ENCODE results near the gene ARHGEF3. TPM values are rescaled to one million over a fixed set of nuclear protein-coding genes. Genes with fewer than 3 reads are reported as not detected.

The ARHGEF3 gene
- total RNA-seq, 4 donors from 2014 or later: 13.0 to 21.9 (median 13.8) TPM

DNA sequence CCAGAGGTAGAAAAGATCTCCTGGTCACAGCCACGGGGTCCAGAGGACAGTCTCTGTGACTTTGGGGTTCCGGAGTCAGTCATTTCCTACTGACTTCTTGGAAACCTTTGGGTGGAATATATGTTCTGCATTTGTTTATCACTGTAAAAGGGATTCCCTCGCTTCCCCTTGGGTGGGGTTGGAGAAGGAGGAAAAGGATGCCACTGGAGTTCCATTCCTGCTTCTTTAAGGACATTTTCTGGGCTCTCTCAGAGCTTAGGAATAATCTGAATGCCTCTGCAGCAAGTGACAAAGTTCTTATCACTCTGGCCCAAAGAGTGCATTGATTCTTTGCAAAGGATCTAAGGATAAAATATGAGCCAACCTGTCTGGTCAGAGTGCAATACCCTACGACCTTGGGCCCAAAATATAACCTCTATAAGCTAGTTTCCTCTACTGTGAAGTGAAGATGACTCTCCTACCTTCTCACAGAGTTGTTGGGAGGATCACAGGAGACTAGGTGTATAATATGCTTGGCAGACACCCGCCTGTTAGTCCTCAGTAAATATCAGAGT, 17.2 kb downstream of the ARHGEF3 start:
- TF ChIP-seq, protein P1, sequence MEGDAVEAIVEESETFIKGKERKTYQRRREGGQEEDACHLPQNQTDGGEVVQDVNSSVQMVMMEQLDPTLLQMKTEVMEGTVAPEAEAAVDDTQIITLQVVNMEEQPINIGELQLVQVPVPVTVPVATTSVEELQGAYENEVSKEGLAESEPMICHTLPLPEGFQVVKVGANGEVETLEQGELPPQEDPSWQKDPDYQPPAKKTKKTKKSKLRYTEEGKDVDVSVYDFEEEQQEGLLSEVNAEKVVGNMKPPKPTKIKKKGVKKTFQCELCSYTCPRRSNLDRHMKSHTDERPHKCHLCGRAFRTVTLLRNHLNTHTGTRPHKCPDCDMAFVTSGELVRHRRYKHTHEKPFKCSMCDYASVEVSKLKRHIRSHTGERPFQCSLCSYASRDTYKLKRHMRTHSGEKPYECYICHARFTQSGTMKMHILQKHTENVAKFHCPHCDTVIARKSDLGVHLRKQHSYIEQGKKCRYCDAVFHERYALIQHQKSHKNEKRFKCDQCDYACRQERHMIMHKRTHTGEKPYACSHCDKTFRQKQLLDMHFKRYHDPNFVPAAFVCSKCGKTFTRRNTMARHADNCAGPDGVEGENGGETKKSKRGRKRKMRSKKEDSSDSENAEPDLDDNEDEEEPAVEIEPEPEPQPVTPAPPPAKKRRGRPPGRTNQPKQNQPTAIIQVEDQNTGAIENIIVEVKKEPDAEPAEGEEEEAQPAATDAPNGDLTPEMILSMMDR (IDR thresholded peaks at IDR 0.05): no peak
- TF ChIP-seq POLR2A (IDR thresholded peaks at IDR 0.05): no peak
- no peaks in the 10 kb centered on the region for H3K9me3 ChIP-seq
- no peaks in the 10 kb centered on the region for H3K27me3 ChIP-seq
- DNase-seq (ENCODE audit: low spot score in 2 of 2): no peak
- H3K36me3 ChIP-seq: no peaks in the 10 kb centered on the region
- 79 to 90% methylated on average over 5 of the region's 5 CpGs for WGBS, 2 donors
- peaks cover 0 to 52% (median 32%) of the 10 kb centered on the region in 4 donors for H3K4me1 ChIP-seq
- H3K4me3 ChIP-seq: no peak overlapping the region
- H3K27ac ChIP-seq: peak overlapping the region in 3 of 4 donors; percentile 49 to 72 (median 63)

DNA sequence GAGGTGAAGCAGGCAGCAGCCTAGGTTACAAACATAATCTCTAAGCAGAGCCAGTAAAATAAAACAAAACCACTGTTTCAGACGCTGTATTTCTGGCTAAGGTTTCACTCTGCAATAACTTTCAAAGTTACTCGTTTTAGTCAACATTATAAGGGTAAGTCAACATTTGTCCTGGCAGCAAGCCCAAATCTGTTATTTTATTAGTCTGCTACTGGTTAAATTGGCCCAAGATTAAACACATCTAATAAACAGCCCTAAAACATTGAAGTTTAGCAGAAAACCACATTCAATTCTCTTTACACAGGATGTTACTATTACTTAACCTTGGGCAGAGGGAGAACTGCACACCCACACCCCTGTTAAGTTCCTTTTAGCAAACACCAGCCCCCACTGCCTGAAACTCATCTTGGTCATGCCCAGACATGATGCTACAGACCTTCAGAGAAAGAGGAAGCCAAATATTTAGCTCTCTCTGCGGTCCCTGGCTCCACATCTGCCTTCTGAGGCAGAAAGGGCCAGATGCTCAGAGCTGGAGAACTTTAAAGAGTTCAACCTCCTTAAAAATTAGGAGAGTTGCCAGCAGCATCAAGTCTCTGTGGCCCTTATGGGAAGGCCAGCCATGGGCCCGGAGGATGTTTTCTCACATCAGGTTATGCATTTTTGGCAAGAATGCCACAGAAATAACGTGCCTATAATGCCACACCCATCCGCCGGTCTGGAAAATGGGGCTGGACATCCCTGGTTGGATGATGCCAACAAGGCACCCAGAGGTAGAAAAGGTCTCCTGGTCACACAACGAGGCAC, 17.9 kb downstream of the ARHGEF3 start:
- Histone ChIP-seq H3K27me3 (no peaks in the 10 kb centered on the region), H3K9me3 (no peaks in the 10 kb centered on the region), H3K4me1 (peaks cover 0 to 47% (median 30%) of the 10 kb centered on the region in 4 donors), H3K27ac (peak overlapping the region in 3 of 4 donors; percentile 49 to 72 (median 63)), H3K36me3 (no peaks in the 10 kb centered on the region), H3K4me3 (no peak overlapping the region)
- 36 to 50% methylated on average over 8 of the region's 8 CpGs for WGBS, 2 donors
- DNase-seq (ENCODE audit: low spot score in 2 of 2): peak in 1 of 2 donors; percentile 46
- TF ChIP-seq EP300 (IDR thresholded peaks at IDR 0.05): peak in 1 of 2 donors; percentile 66
- TF ChIP-seq, protein P1 (IDR thresholded peaks at IDR 0.05): no peak

DNA sequence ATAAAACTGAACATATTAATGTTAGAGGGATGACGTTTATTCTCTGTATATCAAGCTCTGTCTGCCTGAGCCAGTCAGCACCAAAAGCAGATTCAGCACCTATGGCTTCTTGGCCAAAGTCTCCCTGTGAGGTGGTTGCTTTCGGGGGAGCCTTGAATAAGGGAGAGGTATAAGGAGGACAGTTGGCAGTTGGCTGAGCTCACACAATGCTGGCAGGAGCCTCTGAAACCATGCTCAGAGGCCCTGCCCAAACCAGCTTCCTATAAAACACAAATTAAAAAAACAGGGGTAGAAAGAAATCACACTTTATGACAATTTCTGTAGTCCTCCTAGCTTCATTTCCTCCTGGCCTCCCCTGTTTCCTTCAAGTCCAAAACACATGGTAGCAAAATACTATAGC, 18.8 kb downstream of the ARHGEF3 start:
- H3K4me1 ChIP-seq: peaks cover 0 to 44% (median 28%) of the 10 kb centered on the region in 4 donors

DNA sequence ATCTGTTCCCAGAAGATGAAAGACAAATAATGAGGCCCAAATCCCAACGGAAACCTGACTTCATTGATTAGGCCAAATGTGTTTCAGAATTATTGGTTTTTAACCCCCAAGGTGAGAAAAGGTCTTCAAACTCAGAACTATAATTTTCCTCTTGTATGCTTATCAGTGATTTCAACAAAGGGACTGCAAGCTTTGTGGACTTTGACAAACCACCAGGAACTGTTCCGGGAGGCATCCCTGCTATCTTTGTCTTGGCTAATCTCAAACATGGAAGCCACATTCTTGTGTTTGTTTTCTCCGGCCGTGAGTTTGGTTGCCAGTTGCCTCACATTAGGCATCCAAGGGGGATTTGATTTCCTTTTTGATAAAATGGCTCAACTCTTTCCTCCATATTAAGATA, 19.5 kb downstream of the ARHGEF3 start:
- H3K27ac ChIP-seq: peak overlapping the region in 2 of 4 donors; percentile 49 to 72
- 73 to 75% methylated on average over 4 of the region's 4 CpGs for WGBS, 2 donors

More for the DNA sequence above, 18.8 kb downstream of the ARHGEF3 start:
- Histone ChIP-seq H3K27me3 (no peaks in the 10 kb centered on the region), H3K36me3 (no peaks in the 10 kb centered on the region), H3K9me3 (no peaks in the 10 kb centered on the region), H3K27ac (peak overlapping the region in 3 of 4 donors; percentile 49 to 72 (median 63)), H3K4me3 (no peak overlapping the region)
- DNase-seq (ENCODE audit: low spot score in 2 of 2): no peak
- TF ChIP-seq POLR2A (IDR thresholded peaks at IDR 0.05) (no peak), EP300 (IDR thresholded peaks at IDR 0.05) (no peak)
- TF ChIP-seq, protein P1 (IDR thresholded peaks at IDR 0.05): no peak
- 53 to 82% methylated on average over 2 of the region's 2 CpGs for WGBS, 2 donors

More for the DNA sequence above, 19.5 kb downstream of the ARHGEF3 start:
- Histone ChIP-seq H3K9me3 (no peaks in the 10 kb centered on the region), H3K27me3 (no peaks in the 10 kb centered on the region), H3K4me3 (no peak overlapping the region), H3K36me3 (no peaks in the 10 kb centered on the region), H3K4me1 (peaks cover 0 to 45% (median 30%) of the 10 kb centered on the region in 4 donors)
- TF ChIP-seq EP300 (IDR thresholded peaks at IDR 0.05) (no peak), POLR2A (IDR thresholded peaks at IDR 0.05) (no peak)
- TF ChIP-seq, protein P1 (IDR thresholded peaks at IDR 0.05): no peak
- no peak for DNase-seq (ENCODE audit: low spot score in 2 of 2)
